WTC11 (cell line): ENCODE measurements around the gene NUP93. TPM values are rescaled to one million over a fixed set of nuclear protein-coding genes. Genes with fewer than 3 reads are reported as not detected.
A peak's percentile ranks its signal among the peaks of the same experiment; 100 is the strongest.

Experiments used
- ATAC-seq: fragments of 200-7000 bp; cut with Tn5 transposase; 2 replicates; pipeline ENCODE4 v1.10.0; 2021; ENCODE audit warnings: mild to moderate bottlenecking, moderate library complexity
- CTCF ChIA-PET: fragments of 300-600 bp; sonication (Branson Sonifier 250); formaldehyde crosslinking; loops from one replicate; lab custom pipeline; 2021; ENCODE audit warnings: antibody characterized with exemption; lab: Charles Lee
- POLR2A ChIA-PET: fragments of 350-600 bp; sonication (Branson Sonifier 250); formaldehyde crosslinking; loops from one replicate; lab custom pipeline; 2021; ENCODE audit warnings: antibody characterized with exemption; lab: Charles Lee
- DNase-seq: peaks from one replicate; pipeline ENCODE4 v3.0.0; 2021; ENCODE audit warnings: low spot score
- H3K27ac Mint-ChIP-seq: 2 replicates; pipeline ENCODE4 v1.8.0; 2021; ENCODE audit warnings: mixed read lengths
- H3K27me3 Mint-ChIP-seq: 2 replicates; pipeline ENCODE4 v1.8.0; 2021; ENCODE audit warnings: low read depth, mild to moderate bottlenecking, moderate library complexity, mixed read lengths
- H3K36me3 Mint-ChIP-seq: 2 replicates; pipeline ENCODE4 v1.8.0; 2021; ENCODE audit warnings: mixed read lengths
- H3K4me1 Mint-ChIP-seq: 2 replicates; pipeline ENCODE4 v1.8.0; 2022; ENCODE audit warnings: mixed read lengths
- H3K4me3 Mint-ChIP-seq: 2 replicates; pipeline ENCODE4 v1.8.0; 2021; ENCODE audit warnings: mild to moderate bottlenecking, moderate library complexity, mixed read lengths
- H3K9me3 Mint-ChIP-seq: 2 replicates; pipeline ENCODE4 v1.8.0; 2021; ENCODE audit warnings: mixed read lengths
- ATF1 ChIP-seq: sonication (generic); formaldehyde crosslinking; IDR thresholded peaks from 2 replicates; pipeline ENCODE4 v1.8.1; 2023; ENCODE audit warnings: mild to moderate bottlenecking, moderate library complexity, missing genetic modification reagents
- CBFB ChIP-seq: sonication (generic); formaldehyde crosslinking; IDR thresholded peaks from 2 replicates; pipeline ENCODE4 v1.8.1; 2022; ENCODE audit warnings: mild to moderate bottlenecking, low read depth, missing genetic modification reagents
- CREB1 ChIP-seq: sonication (generic); formaldehyde crosslinking; IDR thresholded peaks from 2 replicates; pipeline ENCODE4 v1.8.0; 2023; ENCODE audit warnings: mild to moderate bottlenecking, missing genetic modification reagents
- E2F5 ChIP-seq: sonication (generic); formaldehyde crosslinking; IDR thresholded peaks from 2 replicates; pipeline ENCODE4 v1.8.1; 2022; ENCODE audit warnings: mild to moderate bottlenecking, moderate library complexity, missing genetic modification reagents
- EMX1 ChIP-seq: fragments of 250-450 bp; sonication (Bioruptor Pico); IDR thresholded peaks from 2 replicates; pipeline ENCODE4 v1.8.0; 2021; ENCODE audit warnings: mild to moderate bottlenecking
- ETV6 ChIP-seq: sonication (generic); formaldehyde crosslinking; IDR thresholded peaks from 2 replicates; pipeline ENCODE4 v1.8.1; 2022; ENCODE audit warnings: mild to moderate bottlenecking, missing genetic modification reagents
- FOXP1 ChIP-seq: sonication (generic); formaldehyde crosslinking; IDR thresholded peaks from 2 replicates; pipeline ENCODE4 v1.8.0; 2022; ENCODE audit warnings: missing genetic modification reagents, mild to moderate bottlenecking, moderate library complexity, borderline replicate concordance
- KAT7 ChIP-seq: sonication (generic); formaldehyde crosslinking; IDR thresholded peaks from 2 replicates; pipeline ENCODE4 v1.8.1; 2023; ENCODE audit warnings: missing genetic modification reagents, mild to moderate bottlenecking, borderline replicate concordance
- MXD4 ChIP-seq: fragments of 250-450 bp; sonication (Bioruptor Pico); IDR thresholded peaks from 2 replicates; pipeline ENCODE4 v1.8.0; 2021; ENCODE audit warnings: mild to moderate bottlenecking, moderate library complexity, borderline replicate concordance
- NFE2L1 ChIP-seq: sonication (generic); formaldehyde crosslinking; IDR thresholded peaks from 2 replicates; pipeline ENCODE4 v1.8.1; 2023; ENCODE audit warnings: missing genetic modification reagents
- OVOL2 ChIP-seq: fragments of 250-450 bp; sonication (Bioruptor Pico); IDR thresholded peaks from 2 replicates; pipeline ENCODE4 v1.9.0; 2021; ENCODE audit warnings: mild to moderate bottlenecking, borderline replicate concordance
- SOX15 ChIP-seq: fragments of 250-450 bp; sonication (Bioruptor Pico); IDR thresholded peaks from 2 replicates; pipeline ENCODE4 v1.9.0; 2021; ENCODE audit warnings: mild to moderate bottlenecking
- STAT6 ChIP-seq: sonication (generic); formaldehyde crosslinking; conservative IDR thresholded peaks from 2 replicates; pipeline ENCODE4 v1.8.1; 2023; ENCODE audit warnings: mild to moderate bottlenecking, low read depth, missing genetic modification reagents, moderate library complexity
- TCF7 ChIP-seq: sonication (generic); formaldehyde crosslinking; IDR thresholded peaks from 2 replicates; pipeline ENCODE4 v1.8.0; 2022; ENCODE audit warnings: mild to moderate bottlenecking, low read depth, missing genetic modification reagents, moderate library complexity
- ZNF121 ChIP-seq: sonication (generic); formaldehyde crosslinking; IDR thresholded peaks from 2 replicates; pipeline ENCODE4 v1.8.0; 2023; ENCODE audit warnings: missing genetic modification reagents
- ZNF138 ChIP-seq: sonication (generic); formaldehyde crosslinking; conservative IDR thresholded peaks from 2 replicates; pipeline ENCODE4 v1.8.1; 2022; ENCODE audit warnings: mild to moderate bottlenecking, moderate library complexity, missing genetic modification reagents
- ZNF219 ChIP-seq: sonication (generic); formaldehyde crosslinking; IDR thresholded peaks from 2 replicates; pipeline ENCODE4 v1.8.0; 2023; ENCODE audit warnings: missing genetic modification reagents, mild to moderate bottlenecking, borderline replicate concordance
- ZNF396 ChIP-seq: fragments of 250-450 bp; sonication (Bioruptor Pico); IDR thresholded peaks from 2 replicates; pipeline ENCODE4 v1.8.0; 2021; ENCODE audit warnings: mild to moderate bottlenecking, moderate library complexity, borderline replicate concordance
- ZNF416 ChIP-seq: fragments of 250-450 bp; sonication (Bioruptor Pico); IDR thresholded peaks from 2 replicates; pipeline ENCODE4 v1.9.0; 2021; ENCODE audit warnings: mild to moderate bottlenecking, inconsistent platforms
- total RNA-seq: library from RNA; stranded (reverse); gene quantifications from 3 replicates; pipeline ENCODE4 v1.2.3, GENCODE V29; 2021
- TF ChIP-seq, protein P1 (sequence below): sonication (generic); formaldehyde crosslinking; IDR thresholded peaks from 2 replicates; pipeline ENCODE4 v1.8.1; 2023; ENCODE audit warnings: mild to moderate bottlenecking, missing genetic modification reagents
- TF ChIP-seq, protein P2 (sequence below): sonication (generic); formaldehyde crosslinking; IDR thresholded peaks from 2 replicates; pipeline ENCODE4 v1.8.0; 2022; ENCODE audit warnings: mild to moderate bottlenecking, missing genetic modification reagents
- TF ChIP-seq, protein P3 (sequence below): sonication (generic); formaldehyde crosslinking; conservative IDR thresholded peaks from 2 replicates; pipeline ENCODE4 v1.8.1; 2022; ENCODE audit warnings: mild to moderate bottlenecking, missing genetic modification reagents
- TF ChIP-seq, protein P4 (sequence below): fragments of 250-450 bp; sonication (Bioruptor Pico); IDR thresholded peaks from 2 replicates; pipeline ENCODE4 v1.9.0; 2021; ENCODE audit warnings: mild to moderate bottlenecking, borderline replicate concordance
- TF ChIP-seq, protein P5 (sequence below): sonication (generic); formaldehyde crosslinking; IDR thresholded peaks from 2 replicates; pipeline ENCODE4 v1.8.0; 2022; ENCODE audit warnings: mild to moderate bottlenecking, missing genetic modification reagents

Gene NUP93
- total RNA-seq, 1 experiment from 2014 or later = 185 TPM

DNA sequence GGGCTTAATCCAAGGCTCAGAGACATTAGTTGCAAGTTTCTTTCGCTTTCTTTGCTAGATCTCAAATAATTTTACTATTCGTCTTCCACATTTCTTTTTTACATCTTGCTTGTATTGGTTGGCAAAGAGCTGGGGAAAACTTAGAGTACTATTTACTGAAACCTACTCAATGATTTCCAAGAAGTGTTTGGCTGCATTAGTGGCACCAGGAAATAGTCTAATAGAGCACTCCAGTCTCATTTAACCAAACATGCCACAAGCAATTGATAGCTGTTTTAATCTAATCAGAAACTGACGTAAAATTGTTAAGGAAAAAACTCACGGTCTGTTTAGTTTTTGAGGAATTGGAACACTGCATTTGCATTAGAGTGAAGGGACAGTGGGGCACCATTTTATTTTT is 29.0 kb downstream of the NUP93 start (continued):
- TF ChIP-seq, protein P1, sequence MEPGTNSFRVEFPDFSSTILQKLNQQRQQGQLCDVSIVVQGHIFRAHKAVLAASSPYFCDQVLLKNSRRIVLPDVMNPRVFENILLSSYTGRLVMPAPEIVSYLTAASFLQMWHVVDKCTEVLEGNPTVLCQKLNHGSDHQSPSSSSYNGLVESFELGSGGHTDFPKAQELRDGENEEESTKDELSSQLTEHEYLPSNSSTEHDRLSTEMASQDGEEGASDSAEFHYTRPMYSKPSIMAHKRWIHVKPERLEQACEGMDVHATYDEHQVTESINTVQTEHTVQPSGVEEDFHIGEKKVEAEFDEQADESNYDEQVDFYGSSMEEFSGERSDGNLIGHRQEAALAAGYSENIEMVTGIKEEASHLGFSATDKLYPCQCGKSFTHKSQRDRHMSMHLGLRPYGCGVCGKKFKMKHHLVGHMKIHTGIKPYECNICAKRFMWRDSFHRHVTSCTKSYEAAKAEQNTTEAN (CRISPR knock-in tag) = no peak
- TF ChIP-seq SOX15 = no peak

DNA sequence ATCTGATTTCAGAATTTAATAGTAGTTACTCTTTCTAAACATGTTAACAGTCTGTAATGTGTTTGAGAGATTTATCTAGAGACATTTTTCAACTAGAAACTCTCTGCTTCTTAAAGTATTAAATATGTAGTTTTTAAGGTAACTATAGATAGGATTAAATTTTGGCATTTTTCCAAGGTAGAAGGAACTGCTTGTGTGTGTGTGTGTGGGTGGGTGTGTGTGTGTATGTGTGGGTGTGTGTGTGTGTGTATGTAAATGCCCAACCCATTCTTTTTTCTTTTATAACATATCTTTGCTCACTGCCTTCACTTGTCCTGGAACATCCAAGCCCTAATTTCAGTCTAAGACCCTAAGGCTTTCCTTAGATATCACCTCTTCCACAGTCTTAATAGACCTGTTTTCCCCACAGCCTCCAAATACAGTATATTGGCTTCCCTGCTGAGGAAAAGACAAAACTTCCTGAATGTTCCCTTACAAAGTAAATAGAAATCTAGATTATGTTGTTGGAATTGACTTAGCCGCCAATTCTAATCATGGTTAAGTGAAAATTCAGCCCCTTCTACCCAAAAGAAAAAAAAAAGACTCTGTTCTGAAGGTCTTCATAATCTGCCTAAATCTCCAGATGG is 33.5 kb downstream of the NUP93 start:
- H3K27ac Mint-ChIP-seq = peak overlapping the region; percentile 4; the same call in 1 of the 2 replicates
- POLR2A ChIA-PET = no interaction called here
- no peak for TF ChIP-seq TCF7 (CRISPR knock-in tag)
- TF ChIP-seq STAT6 (CRISPR knock-in tag) = no peak
- no peak for TF ChIP-seq ZNF416 (CRISPR knock-in tag)
- TF ChIP-seq EMX1 (CRISPR knock-in tag) = no peak
- TF ChIP-seq FOXP1 (CRISPR knock-in tag) = no peak
- TF ChIP-seq ETV6 (CRISPR knock-in tag) = no peak
- no peak for TF ChIP-seq CREB1 (CRISPR knock-in tag)
- no peak for TF ChIP-seq MXD4 (CRISPR knock-in tag)
- no peak for TF ChIP-seq ZNF138
- TF ChIP-seq ZNF219 (CRISPR knock-in tag) = no peak
- TF ChIP-seq KAT7 (CRISPR knock-in tag) = no peak
- TF ChIP-seq ATF1 (CRISPR knock-in tag) = no peak
- no peak for TF ChIP-seq ZNF396 (CRISPR knock-in tag)
- TF ChIP-seq, protein P2, sequence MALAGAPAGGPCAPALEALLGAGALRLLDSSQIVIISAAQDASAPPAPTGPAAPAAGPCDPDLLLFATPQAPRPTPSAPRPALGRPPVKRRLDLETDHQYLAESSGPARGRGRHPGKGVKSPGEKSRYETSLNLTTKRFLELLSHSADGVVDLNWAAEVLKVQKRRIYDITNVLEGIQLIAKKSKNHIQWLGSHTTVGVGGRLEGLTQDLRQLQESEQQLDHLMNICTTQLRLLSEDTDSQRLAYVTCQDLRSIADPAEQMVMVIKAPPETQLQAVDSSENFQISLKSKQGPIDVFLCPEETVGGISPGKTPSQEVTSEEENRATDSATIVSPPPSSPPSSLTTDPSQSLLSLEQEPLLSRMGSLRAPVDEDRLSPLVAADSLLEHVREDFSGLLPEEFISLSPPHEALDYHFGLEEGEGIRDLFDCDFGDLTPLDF (CRISPR knock-in tag) = no peak
- no peak for TF ChIP-seq CBFB (CRISPR knock-in tag)
- no peak for TF ChIP-seq OVOL2 (CRISPR knock-in tag)
- TF ChIP-seq, protein P3, sequence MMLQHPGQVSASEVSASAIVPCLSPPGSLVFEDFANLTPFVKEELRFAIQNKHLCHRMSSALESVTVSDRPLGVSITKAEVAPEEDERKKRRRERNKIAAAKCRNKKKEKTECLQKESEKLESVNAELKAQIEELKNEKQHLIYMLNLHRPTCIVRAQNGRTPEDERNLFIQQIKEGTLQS (CRISPR knock-in tag) = no peak
- TF ChIP-seq ZNF121 (CRISPR knock-in tag) = no peak
- DNase-seq = no peak
- no peaks in the 10 kb centered on the region for H3K9me3 Mint-ChIP-seq
- peaks cover 20% of the 10 kb centered on the region for H3K36me3 Mint-ChIP-seq
- no peak overlapping the region for H3K4me3 Mint-ChIP-seq
- 0 out of 2 replicates have a peak, but pooled peaks cover 2% of the 10 kb centered on the region for H3K4me1 Mint-ChIP-seq
- no peaks in the 10 kb centered on the region for H3K27me3 Mint-ChIP-seq
- ATAC-seq = no peak
- CTCF ChIA-PET = no interaction called here

DNA sequence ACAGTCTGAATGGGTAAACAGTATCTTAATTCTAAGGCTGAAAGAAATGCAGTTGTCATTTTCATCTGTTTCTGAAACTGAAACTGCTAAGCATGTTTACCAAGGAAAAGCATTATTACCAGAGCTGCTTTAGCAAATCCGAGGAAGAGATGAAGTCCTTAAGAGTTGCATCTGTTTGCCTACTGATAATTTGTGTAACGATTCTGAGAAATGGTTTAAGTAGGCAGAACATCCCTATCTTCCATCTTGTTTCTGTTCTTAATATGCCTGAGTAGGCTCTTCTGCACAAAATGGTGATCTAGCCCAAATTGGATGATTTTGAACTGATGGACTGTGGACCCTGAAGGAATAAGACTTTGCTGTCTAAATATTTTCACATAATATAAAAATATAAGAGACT is 34.9 kb downstream of the NUP93 start:
- H3K27ac Mint-ChIP-seq = no peak overlapping the region
- no peaks in the 10 kb centered on the region for H3K27me3 Mint-ChIP-seq
- POLR2A ChIA-PET = no interaction called here
- 0 out of 2 replicates have a peak, but pooled peaks cover 2% of the 10 kb centered on the region for H3K4me1 Mint-ChIP-seq
- H3K36me3 Mint-ChIP-seq = peaks cover 10% of the 10 kb centered on the region
- H3K4me3 Mint-ChIP-seq = no peak overlapping the region
- no peak for DNase-seq
- CTCF ChIA-PET = no interaction called here
- no peaks in the 10 kb centered on the region for H3K9me3 Mint-ChIP-seq
- ATAC-seq = no peak
- no peak for TF ChIP-seq ZNF138
- TF ChIP-seq TCF7 (CRISPR knock-in tag) = no peak
- TF ChIP-seq, protein P4, sequence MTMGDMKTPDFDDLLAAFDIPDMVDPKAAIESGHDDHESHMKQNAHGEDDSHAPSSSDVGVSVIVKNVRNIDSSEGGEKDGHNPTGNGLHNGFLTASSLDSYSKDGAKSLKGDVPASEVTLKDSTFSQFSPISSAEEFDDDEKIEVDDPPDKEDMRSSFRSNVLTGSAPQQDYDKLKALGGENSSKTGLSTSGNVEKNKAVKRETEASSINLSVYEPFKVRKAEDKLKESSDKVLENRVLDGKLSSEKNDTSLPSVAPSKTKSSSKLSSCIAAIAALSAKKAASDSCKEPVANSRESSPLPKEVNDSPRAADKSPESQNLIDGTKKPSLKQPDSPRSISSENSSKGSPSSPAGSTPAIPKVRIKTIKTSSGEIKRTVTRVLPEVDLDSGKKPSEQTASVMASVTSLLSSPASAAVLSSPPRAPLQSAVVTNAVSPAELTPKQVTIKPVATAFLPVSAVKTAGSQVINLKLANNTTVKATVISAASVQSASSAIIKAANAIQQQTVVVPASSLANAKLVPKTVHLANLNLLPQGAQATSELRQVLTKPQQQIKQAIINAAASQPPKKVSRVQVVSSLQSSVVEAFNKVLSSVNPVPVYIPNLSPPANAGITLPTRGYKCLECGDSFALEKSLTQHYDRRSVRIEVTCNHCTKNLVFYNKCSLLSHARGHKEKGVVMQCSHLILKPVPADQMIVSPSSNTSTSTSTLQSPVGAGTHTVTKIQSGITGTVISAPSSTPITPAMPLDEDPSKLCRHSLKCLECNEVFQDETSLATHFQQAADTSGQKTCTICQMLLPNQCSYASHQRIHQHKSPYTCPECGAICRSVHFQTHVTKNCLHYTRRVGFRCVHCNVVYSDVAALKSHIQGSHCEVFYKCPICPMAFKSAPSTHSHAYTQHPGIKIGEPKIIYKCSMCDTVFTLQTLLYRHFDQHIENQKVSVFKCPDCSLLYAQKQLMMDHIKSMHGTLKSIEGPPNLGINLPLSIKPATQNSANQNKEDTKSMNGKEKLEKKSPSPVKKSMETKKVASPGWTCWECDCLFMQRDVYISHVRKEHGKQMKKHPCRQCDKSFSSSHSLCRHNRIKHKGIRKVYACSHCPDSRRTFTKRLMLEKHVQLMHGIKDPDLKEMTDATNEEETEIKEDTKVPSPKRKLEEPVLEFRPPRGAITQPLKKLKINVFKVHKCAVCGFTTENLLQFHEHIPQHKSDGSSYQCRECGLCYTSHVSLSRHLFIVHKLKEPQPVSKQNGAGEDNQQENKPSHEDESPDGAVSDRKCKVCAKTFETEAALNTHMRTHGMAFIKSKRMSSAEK (CRISPR knock-in tag) = no peak
- TF ChIP-seq E2F5 (CRISPR knock-in tag) = no peak
- TF ChIP-seq, protein P5, sequence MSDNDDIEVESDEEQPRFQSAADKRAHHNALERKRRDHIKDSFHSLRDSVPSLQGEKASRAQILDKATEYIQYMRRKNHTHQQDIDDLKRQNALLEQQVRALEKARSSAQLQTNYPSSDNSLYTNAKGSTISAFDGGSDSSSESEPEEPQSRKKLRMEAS (CRISPR knock-in tag) = no peak
- no peak for TF ChIP-seq NFE2L1 (CRISPR knock-in tag)
